ENCODE data around the gene PNPO.
A peak's percentile ranks its signal among the peaks of the same experiment; 100 is the strongest.

PNPO gene

GRCh38 chr17:47941246-47942095 is at the start of gene PNPO:
Gene PNPO (plus strand): TSS chr17:47941571. CDS start chr17:47941676, 105 bp downstream.
- DNase-seq: peak; percentile 96

GRCh38 chr17:47894498-47895346 is 46.6 kb upstream of the PNPO start:
- no peak for DNase-seq

GRCh38 chr17:47895347-47895855 is 46.0 kb upstream of the PNPO start:
- no peak for DNase-seq

GRCh38 chr17:47895856-47896671 is 45.3 kb upstream of the PNPO start, which contains the start of gene SP2:
Gene SP2 (plus strand): TSS chr17:47896236. CDS start chr17:47896287, 51 bp downstream.
- DNase-seq: peak; percentile 100

- DNase-seq: no peak
Measured at GRCh38 chr17:47896672-47897490, 44.5 kb upstream of the PNPO start.

- no peak for DNase-seq
Measured at GRCh38 chr17:47897561-47897960, 43.8 kb upstream of the PNPO start.

- no peak for DNase-seq
Measured at GRCh38 chr17:47898241-47898640, 43.1 kb upstream of the PNPO start.

- no peak for DNase-seq
Measured at GRCh38 chr17:47899643-47900042, 41.7 kb upstream of the PNPO start.

- no peak for DNase-seq
Measured at GRCh38 chr17:47901423-47901822, 39.9 kb upstream of the PNPO start.

- no peak for DNase-seq
Measured at GRCh38 chr17:47902039-47902744, 39.2 kb upstream of the PNPO start.

GRCh38 chr17:47905221-47905733 is 36.1 kb upstream of the PNPO start:
- DNase-seq: no peak

GRCh38 chr17:47906443-47906842 is 34.9 kb upstream of the PNPO start:
- DNase-seq: no peak

GRCh38 chr17:47907932-47908562 is 33.3 kb upstream of the PNPO start:
- DNase-seq: no peak

GRCh38 chr17:47913050-47913449 is 28.3 kb upstream of the PNPO start:
- DNase-seq: no peak

- DNase-seq: no peak
Measured at GRCh38 chr17:47914306-47914948, 26.9 kb upstream of the PNPO start.

- no peak for DNase-seq
Measured at GRCh38 chr17:47915776-47916398, 25.5 kb upstream of the PNPO start.

- no peak for DNase-seq
Measured at GRCh38 chr17:47916489-47917208, 24.7 kb upstream of the PNPO start.

GRCh38 chr17:47917581-47917980 is 23.8 kb upstream of the PNPO start:
- DNase-seq: no peak

GRCh38 chr17:47918006-47918405 is 23.4 kb upstream of the PNPO start:
- no peak for DNase-seq

Measured in NK-92 treated with Interleukin-12 subunit alpha and Interleukin-12 subunit beta, amount 100 ng/mL, for 24 hours (cell line).